Measurements from ENCODE around the gene DOK6. TPM values are rescaled to one million over a fixed set of nuclear protein-coding genes. Genes with fewer than 3 reads are reported as not detected.
A peak's percentile ranks its signal among the peaks of the same experiment; 100 is the strongest.

The DOK6 gene
- total and polyA plus RNA-seq, 11 donors: 0.46 to 9.7 (median 2.9) TPM

DNA sequence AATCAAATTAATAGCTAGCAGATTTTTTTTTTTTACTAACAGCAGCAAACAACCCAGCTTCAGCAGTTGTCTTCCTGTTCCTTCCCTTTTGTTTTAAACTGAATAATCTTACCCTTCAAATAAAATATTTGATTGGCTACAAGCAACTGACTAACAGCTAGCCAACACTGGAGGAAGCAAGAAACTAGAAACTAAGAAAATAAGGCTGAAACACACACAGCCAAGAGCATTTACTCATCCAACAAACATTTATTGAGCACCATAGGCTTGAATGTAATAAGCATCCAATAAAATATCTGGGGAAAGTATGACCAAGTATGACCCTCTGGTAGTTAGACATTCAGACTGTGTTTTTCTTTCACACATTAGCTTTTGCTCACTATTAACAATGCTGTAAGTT lies 357.8 kb downstream of the DOK6 start:
- H3K9me3 ChIP-seq: peaks cover 0 to 8% (median 0%) of the 10 kb centered on the region in 12 donors
- no peaks in the 10 kb centered on the region for H3K27me3 ChIP-seq
- no peaks in the 10 kb centered on the region for H3K36me3 ChIP-seq
- TF ChIP-seq, protein P1, sequence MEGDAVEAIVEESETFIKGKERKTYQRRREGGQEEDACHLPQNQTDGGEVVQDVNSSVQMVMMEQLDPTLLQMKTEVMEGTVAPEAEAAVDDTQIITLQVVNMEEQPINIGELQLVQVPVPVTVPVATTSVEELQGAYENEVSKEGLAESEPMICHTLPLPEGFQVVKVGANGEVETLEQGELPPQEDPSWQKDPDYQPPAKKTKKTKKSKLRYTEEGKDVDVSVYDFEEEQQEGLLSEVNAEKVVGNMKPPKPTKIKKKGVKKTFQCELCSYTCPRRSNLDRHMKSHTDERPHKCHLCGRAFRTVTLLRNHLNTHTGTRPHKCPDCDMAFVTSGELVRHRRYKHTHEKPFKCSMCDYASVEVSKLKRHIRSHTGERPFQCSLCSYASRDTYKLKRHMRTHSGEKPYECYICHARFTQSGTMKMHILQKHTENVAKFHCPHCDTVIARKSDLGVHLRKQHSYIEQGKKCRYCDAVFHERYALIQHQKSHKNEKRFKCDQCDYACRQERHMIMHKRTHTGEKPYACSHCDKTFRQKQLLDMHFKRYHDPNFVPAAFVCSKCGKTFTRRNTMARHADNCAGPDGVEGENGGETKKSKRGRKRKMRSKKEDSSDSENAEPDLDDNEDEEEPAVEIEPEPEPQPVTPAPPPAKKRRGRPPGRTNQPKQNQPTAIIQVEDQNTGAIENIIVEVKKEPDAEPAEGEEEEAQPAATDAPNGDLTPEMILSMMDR (IDR thresholded peaks at IDR 0.05): no peak
- intact Hi-C loops (cut with DNase I): no loop called here
- ATAC-seq: no peak
- no peaks in the 10 kb centered on the region for H3K4me1 ChIP-seq
- no peak overlapping the region for H3K4me3 ChIP-seq
- no peak overlapping the region for H3K27ac ChIP-seq
- no peak for DNase-seq

DNA sequence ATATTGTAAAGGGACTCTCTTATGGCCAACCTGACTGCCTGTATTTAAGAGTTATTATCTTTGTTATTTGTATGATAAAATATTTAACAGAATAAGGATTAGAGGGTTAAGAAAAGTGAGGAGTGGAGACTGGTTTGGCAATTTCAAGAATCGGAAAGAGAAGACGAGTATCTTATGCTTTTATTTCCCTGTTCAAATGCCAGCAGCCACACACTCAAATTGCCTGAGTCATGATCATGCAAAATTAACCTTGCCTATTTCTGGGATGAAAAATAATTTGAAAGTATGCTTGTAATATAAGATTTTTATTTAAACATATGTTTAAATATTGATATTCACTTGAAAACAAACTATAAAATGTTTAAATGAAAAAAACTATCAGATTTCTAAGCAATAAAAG lies 358.4 kb downstream of the DOK6 start:
- Histone ChIP-seq H3K4me1 (no peaks in the 10 kb centered on the region), H3K27ac (no peak overlapping the region), H3K27me3 (no peaks in the 10 kb centered on the region), H3K9me3 (peaks cover 0 to 8% (median 0%) of the 10 kb centered on the region in 12 donors), H3K4me3 (no peak overlapping the region), H3K36me3 (no peaks in the 10 kb centered on the region)
- ATAC-seq (no peak), DNase-seq (no peak)
- 68 to 86% (median 77%) methylated on average over 2 of the region's 2 CpGs for WGBS, 4 donors
- TF ChIP-seq, protein P1 (IDR thresholded peaks at IDR 0.05): no peak
- no peak for TF ChIP-seq POLR2A (IDR thresholded peaks at IDR 0.05)
- intact Hi-C loops (cut with DNase I): no loop called here

DNA sequence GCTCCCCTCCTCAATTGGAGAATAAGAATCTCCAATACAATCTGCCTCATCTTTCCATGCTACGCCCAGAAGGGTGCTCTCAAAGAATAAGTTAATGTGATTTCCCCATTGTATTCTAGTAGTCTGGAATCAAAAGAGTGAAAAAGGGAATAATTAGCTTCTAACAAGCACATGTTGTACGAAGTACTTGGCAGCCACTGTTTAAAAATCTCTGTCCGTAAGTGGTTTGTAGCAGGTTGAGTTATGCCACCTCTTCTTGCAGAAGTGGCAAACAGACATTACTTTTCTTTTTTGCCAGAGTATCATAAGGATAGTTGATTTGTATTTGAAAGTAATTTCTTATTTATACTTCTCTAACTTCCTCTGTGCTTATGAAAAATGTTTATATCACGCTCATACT lies 362.3 kb downstream of the DOK6 start:
- no peaks in the 10 kb centered on the region for H3K9me3 ChIP-seq
- no peaks in the 10 kb centered on the region for H3K27me3 ChIP-seq
- H3K4me3 ChIP-seq: no peak overlapping the region
- H3K27ac ChIP-seq: no peak overlapping the region
- ATAC-seq (peak in 1 of 4 donors; percentile 64), DNase-seq (no peak)
- TF ChIP-seq, protein P1 (IDR thresholded peaks at IDR 0.05): no peak
- no peak for TF ChIP-seq POLR2A (IDR thresholded peaks at IDR 0.05)
- no peaks in the 10 kb centered on the region for H3K36me3 ChIP-seq
- no peaks in the 10 kb centered on the region for H3K4me1 ChIP-seq
- intact Hi-C loops (cut with DNase I): no loop called here
- 54 to 62% (median 61%) methylated on average over 4 of the region's 4 CpGs for WGBS, 4 donors

DNA sequence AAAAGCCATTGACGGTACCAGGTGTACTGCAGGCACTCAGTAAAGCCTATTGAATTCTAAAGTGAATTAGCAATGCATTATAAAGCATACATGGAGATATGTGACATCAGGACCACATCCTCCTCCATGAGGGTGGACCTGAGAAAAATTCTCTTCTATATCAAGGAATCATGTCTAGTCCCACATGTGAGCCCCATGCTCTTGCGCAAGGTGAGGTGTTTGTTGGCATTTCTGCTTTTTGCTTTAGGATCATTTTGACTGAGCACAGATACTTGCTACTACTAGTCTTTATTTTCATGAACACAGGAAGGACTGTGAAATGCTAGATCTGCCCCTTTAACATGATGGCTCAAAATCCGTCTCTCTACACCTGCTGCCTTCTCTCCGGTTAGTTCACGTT lies 363.1 kb downstream of the DOK6 start:
- Histone ChIP-seq H3K4me1 (no peaks in the 10 kb centered on the region), H3K36me3 (no peaks in the 10 kb centered on the region), H3K27ac (no peak overlapping the region), H3K4me3 (no peak overlapping the region), H3K9me3 (no peaks in the 10 kb centered on the region), H3K27me3 (no peaks in the 10 kb centered on the region)
- no peak for ATAC-seq
- DNase-seq: no peak
- intact Hi-C loops (cut with DNase I): no loop called here
- WGBS, 4 donors: 95 to 97% (median 96%) methylated on average over 5 of the region's 5 CpGs
- TF ChIP-seq, protein P1 (IDR thresholded peaks at IDR 0.05): no peak
- TF ChIP-seq POLR2A (IDR thresholded peaks at IDR 0.05): no peak
